ENCODE results near the gene STK32C.

Gene STK32C

DNA sequence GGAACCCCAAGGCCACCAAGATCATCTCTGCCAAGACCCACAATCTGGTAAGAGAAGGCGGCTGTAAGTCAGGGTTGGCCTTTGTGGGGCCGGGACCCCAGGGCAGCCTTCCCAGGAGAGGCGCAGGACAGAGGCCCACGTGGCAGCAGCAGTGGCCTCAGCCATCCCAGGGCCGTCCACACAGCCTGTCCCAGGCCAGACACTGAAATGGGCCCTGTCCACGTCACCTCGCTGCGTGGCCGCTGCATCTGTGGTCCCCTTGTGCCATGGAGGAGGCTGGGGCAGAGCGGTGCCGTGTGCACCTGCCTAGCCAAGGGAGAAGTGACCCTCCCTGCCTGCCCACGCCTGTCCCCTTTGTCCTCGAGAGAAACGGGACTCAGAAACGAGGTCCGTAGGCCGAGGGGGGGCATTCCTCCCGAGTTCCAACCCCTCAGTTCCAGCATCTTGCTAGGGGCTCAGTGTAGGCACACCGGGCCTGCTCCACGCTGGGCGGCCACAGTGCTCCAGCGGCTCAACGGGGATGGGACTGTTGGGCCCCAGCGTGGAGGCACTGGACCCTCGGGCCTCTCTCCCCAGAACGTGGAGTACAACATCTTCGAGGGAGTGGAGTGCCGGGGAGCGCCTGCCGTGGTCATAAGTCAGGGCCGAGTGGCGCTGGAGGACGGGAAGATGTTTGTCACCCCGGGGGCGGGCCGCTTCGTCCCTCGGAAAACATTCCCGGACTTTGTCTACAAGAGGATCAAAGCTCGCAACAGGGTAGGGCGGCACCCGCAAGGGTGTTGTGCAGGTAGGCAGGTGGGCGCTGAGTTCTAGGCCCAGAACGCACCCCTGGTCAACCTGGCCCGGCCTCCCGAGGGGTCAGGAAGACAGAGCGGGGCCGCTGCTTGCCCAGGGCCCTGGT, 105.4 kb downstream of the STK32C start:
- Mint-ChIP-seq H3K27ac (no peak overlapping the region), H3K36me3 (no peaks in the 10 kb centered on the region), H3K4me3 (no peak overlapping the region), H3K27me3 (peaks cover 9% of the 10 kb centered on the region), H3K9me3 (no peaks in the 10 kb centered on the region), H3K4me1 (no peaks in the 10 kb centered on the region)
- ATAC-seq = no peak

DNA sequence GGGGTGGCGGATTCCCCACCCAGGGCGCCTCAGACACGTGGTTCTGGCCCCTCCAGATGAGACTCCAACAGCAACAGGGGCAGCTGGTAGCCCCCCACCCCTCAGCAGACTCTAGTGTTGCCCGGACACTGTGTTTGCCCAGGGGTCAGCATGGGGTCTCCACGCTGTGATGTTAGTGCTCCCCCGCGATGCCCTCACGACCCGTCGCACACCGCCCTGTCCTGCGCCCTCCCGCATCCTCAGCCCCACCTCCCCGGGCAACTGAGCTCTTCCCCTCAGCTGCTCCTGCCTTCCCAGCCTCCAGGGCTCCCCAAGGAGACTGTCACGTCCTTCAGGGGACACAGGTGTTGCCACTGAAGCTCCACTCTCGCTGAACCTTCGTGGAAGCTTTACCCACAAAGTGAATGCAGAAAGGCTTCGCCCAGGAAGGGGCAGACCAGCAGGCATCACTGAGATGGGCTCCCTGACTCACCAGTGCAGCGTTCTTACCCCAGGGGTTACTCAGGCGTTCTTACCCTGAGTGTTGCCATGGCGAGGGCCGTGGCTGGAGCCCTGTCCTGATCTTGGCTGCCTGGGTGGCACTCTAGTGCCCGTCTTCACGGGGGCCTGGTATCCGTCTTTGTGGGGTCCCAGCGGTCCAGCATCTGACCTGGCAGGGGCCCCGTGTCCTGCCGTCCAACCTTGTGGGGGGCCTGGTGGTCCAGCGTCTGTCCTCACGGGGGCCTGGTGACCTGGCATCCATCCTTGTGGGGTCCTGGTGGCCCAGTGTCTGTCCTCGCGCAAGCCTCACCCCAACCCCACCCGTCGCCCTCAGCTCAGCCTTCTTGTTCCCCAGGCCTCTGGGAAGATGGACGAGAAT, 106.4 kb downstream of the STK32C start:
- H3K4me1 Mint-ChIP-seq = no peaks in the 10 kb centered on the region
- H3K4me3 Mint-ChIP-seq = no peak overlapping the region
- H3K9me3 Mint-ChIP-seq = no peaks in the 10 kb centered on the region
- no peaks in the 10 kb centered on the region for H3K36me3 Mint-ChIP-seq
- ATAC-seq = no peak
- H3K27ac Mint-ChIP-seq = no peak overlapping the region
- H3K27me3 Mint-ChIP-seq = peaks cover 9% of the 10 kb centered on the region

DNA sequence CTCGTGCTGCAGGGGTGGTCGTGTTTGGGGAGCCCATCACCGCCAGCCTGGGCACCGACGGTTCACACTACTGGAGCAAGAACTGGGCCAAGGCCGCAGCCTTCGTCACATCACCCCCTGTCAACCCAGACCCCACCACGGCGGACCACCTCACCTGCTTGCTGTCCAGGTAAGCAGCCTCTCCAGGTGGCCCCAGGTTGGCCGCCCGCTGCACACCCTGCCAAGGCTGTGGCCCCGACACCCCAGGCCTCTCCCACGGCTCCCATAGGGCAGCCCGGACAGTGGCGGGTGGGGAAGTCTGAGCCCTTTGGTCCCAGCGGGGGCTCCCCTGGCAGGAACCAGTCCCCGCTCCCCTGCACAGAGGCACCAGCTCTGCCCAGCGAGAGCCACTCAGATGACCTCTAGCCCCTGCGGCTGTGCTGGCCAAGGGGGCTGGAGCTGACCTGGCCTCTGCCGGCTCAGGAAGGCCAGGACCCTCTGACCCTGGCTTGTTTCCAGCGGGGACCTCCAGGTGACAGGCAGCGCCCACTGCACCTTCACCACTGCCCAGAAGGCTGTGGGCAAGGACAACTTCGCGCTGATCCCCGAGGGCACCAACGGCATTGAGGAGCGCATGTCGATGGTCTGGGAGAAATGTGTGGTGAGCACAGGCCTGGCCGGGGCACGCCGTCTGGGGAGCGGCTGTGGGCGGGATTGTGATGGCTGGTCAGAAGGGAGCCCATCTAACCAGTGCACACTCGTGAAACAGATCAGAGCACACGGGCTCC, 107.2 kb downstream of the STK32C start:
- H3K4me3 Mint-ChIP-seq = no peak overlapping the region
- peaks cover 9% of the 10 kb centered on the region for H3K27me3 Mint-ChIP-seq
- no peaks in the 10 kb centered on the region for H3K9me3 Mint-ChIP-seq
- H3K36me3 Mint-ChIP-seq = no peaks in the 10 kb centered on the region
- H3K4me1 Mint-ChIP-seq = no peaks in the 10 kb centered on the region
- no peak for ATAC-seq
- H3K27ac Mint-ChIP-seq = no peak overlapping the region

DNA sequence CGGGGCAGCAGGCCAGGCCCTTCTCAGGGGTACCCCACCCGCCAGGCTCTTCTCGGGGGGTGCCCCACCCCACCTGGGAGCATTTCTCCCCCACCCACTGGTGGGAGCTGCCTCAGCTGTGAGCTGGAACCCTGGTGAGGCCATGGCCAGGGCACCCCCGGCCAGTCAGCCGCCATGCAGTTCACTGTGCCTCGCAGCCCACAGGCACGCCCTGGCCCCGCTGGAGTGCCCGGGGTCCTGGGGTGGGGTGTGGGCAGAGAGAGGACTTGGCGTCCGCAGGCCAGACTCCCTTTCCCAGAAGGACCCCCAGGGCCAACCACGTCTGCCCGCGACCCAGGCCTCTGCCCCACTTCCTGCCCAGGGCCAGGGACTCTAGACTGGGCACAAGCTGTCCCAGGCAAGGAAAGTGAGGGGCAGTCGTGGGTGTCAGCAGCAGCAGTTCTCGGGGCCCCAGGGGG, 107.9 kb downstream of the STK32C start:
- Mint-ChIP-seq H3K36me3 (no peaks in the 10 kb centered on the region), H3K27me3 (peaks cover 12% of the 10 kb centered on the region), H3K4me3 (no peak overlapping the region), H3K4me1 (no peaks in the 10 kb centered on the region), H3K27ac (no peak overlapping the region), H3K9me3 (no peaks in the 10 kb centered on the region)
- ATAC-seq = no peak

DNA sequence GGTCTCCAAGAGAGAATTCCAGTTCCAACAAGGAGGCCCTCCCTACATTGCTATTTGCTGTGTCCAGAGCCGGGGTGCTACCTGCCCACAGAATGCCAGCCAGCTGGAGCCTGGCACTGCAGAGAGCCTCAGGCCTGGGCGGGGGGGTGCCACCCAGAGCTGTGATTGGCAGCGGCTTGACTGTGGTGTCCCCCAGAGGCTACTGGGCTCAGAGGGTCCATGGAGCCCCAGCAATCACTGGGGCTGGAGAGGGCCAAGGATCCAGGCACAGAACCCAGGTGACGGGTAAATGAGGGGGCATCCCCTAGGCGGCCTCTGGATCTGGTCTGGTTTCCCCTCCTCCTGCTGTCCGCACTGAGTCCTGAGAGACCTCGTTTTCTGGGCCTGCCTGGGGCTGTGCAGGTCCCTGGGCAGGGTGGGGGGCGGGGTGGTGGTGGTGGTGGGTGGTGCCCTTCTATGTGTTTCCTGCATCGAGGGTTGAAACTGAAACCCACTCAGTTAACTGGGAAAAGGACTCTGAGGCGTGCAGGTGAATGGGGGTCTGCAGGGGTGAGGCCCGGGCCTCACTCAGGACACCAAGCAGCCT, 108.4 kb downstream of the STK32C start:
- H3K4me3 Mint-ChIP-seq = no peak overlapping the region
- no peak overlapping the region for H3K27ac Mint-ChIP-seq
- ATAC-seq = no peak
- H3K9me3 Mint-ChIP-seq = no peaks in the 10 kb centered on the region
- no peaks in the 10 kb centered on the region for H3K36me3 Mint-ChIP-seq
- peaks cover 17% of the 10 kb centered on the region for H3K27me3 Mint-ChIP-seq
- no peaks in the 10 kb centered on the region for H3K4me1 Mint-ChIP-seq

DNA sequence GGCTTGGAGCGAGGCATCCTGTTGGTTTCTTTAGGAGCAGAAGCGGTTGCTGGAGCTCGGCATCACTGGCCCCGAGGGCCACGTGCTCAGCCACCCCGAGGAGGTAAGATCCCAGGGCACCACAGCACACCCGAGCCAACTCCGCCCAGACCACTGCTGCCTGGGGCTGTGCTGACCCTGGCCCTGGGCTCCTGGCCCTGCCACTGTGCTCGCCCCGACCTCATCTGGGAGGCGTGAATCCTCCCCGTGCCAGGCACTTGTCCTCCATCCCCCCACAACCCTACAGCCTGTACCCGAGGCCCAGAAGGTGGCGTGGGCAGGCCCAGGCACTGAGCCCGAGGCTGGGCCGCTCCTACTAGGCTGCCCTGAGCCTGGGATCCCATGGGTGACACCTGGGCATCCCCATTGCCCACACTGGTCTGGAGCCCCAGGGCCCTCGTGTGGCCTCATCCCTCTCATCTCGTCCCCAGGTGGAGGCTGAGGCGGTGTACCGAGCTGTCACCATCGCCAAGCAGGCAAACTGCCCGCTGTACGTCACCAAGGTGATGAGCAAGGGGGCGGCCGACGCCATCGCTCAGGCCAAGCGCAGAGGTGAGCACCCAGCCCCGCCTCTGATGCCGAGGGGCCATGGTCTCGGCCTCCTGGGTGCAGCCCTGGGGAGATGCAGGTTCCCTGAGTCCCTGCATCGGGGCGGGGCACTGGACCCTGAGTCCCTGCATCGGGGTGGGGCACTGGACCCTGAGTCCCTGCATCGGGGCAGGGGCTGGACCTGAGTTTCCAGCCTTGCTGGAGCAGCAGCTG, 109.2 kb downstream of the STK32C start:
- no peak for ATAC-seq
- H3K9me3 Mint-ChIP-seq = no peaks in the 10 kb centered on the region
- H3K4me1 Mint-ChIP-seq = no peaks in the 10 kb centered on the region
- peaks cover 25% of the 10 kb centered on the region for H3K27me3 Mint-ChIP-seq
- no peaks in the 10 kb centered on the region for H3K36me3 Mint-ChIP-seq
- no peak overlapping the region for H3K4me3 Mint-ChIP-seq
- H3K27ac Mint-ChIP-seq = no peak overlapping the region

DNA sequence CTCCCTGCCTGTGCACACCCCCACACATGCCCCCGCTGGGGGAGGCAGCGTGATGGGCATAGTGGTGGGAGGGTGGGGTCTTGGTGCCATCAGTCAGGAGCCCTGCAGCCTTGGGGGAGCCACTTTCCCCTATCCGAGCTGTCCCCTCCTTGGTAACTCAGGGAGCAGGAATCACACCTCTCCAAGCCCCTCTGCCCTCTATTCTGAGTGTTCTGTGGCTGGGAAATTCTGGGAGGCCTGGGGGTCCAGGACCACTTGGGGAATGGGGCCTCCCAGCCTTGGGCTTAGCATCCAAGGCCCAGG, 109.7 kb downstream of the STK32C start:
- Mint-ChIP-seq H3K27ac (no peak overlapping the region), H3K36me3 (no peaks in the 10 kb centered on the region), H3K9me3 (no peaks in the 10 kb centered on the region), H3K4me3 (no peak overlapping the region), H3K27me3 (peaks cover 27% of the 10 kb centered on the region), H3K4me1 (no peaks in the 10 kb centered on the region)
- no peak for ATAC-seq

DNA sequence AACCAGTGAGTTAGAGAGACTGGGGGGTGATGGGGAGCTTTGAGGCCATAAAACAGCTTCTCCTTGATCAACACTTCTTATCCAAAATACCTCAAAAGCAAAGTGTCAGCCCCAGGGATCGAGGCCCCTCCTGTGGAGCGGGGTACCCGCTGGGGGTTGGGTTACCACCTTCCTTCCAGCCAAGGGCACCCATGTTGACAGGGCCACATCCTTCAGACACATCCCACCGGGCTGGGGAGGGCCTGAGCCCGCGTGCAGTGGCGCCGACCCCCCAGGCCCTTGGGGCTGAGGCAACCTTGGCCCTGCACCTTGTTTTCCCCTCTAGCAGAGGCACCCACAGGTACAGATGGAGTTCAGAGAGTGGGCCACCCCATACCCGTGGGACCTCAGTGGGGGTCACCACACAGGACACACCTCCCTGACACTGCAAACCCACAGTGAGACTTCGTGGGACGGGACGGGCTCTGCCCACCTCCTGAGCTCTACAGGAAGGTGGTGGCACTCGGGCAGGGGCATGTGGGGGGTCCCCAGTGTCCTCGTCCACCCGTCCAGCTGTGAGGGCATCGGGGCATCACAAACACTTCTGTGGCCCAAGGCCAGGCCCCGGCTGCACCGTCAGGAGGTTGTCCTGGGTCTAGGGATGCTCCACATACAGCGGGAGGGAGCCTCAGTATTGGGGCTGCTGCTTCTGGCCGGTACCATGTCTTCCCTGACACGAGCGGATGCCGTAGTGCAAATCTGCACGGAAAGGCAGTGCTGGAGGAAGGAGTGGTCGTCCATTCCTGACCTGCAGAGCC, 110.3 kb downstream of the STK32C start:
- peaks cover 27% of the 10 kb centered on the region for H3K27me3 Mint-ChIP-seq
- no peaks in the 10 kb centered on the region for H3K4me1 Mint-ChIP-seq
- ATAC-seq = no peak
- H3K9me3 Mint-ChIP-seq = no peaks in the 10 kb centered on the region
- H3K36me3 Mint-ChIP-seq = no peaks in the 10 kb centered on the region
- no peak overlapping the region for H3K4me3 Mint-ChIP-seq
- H3K27ac Mint-ChIP-seq = no peak overlapping the region

DNA sequence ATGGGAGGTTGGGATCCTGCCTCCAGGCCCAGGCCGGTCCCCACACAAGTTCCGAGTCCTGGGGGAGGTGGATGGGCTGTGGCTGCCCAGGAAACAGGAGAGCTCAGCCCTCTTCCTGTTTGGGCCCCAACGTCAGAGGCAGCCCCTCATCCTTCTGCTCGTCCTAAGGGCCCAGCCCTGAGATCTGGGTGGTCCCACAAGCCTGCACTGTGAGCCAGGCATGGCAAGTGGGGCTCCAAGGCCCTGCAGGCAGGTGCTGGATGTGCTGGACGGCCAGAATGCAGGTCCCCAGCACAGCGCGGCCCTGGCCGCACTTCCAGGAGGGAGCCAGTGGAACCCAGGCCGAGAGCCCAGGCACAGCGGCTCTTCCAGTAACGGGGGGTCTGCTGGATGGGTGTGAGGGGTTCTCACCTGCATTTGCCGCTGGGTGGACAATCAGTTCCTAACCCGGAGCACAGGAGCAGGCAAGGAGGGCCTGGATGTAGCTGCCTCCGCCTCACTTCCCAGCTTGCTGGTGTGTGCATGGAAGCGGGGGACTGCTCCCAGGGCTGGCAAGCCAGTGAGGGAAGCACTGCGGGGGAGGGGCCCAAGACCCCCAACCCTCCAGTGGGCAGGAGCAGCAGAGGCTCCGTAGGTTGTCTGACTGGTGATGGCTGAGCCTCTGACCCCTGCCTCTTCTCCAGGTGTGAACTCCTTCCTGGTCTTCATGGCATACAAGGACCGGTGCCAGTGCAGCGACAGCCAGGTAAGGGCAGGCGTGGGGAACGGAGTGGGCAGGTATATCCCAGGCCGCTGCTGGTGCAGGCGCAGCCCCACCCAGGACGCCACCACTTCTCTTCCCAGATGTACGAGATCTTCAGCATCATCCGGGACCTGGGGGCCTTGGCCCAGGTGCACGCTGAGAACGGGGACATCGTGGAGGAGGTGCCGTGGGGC, 111.3 kb downstream of the STK32C start:
- H3K4me3 Mint-ChIP-seq = no peak overlapping the region
- H3K9me3 Mint-ChIP-seq = no peaks in the 10 kb centered on the region
- H3K27me3 Mint-ChIP-seq = peaks cover 27% of the 10 kb centered on the region
- H3K36me3 Mint-ChIP-seq = no peaks in the 10 kb centered on the region
- H3K27ac Mint-ChIP-seq = no peak overlapping the region
- ATAC-seq = no peak
- no peaks in the 10 kb centered on the region for H3K4me1 Mint-ChIP-seq

DNA sequence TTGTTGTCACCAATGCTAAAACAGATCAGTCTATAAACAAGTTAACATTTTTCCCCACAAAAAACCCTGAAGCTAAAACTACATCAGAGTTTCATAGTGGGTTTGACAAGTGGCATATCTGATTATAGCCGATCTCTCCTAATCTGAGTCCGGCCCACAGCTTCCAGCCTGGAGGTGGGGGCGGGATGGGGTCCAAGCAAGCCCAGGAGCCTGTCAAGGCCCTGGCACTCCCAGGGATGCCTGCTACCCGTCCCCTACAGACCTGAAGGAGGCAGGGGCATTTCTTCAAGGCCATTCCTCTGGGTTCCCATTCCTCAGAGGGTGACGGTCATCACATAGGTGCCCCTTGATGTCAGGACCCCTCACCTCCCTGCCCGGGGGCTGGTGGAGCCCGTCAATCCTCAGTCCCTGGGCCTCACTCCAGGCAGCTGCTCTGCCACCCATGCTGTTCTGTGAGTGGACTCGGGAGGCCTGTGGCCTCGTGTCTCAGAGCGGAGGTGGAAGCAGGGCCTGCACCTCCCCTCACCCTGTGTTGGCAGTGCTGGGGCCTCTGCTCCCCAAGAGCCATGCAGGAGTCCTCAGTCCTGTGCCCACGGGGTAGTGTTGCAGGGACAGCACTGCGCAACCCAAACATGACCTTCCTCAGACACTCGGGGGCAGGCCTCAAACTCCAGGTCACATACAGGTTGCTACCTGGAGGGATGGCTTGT, 112.2 kb downstream of the STK32C start:
- no peaks in the 10 kb centered on the region for H3K36me3 Mint-ChIP-seq
- no peaks in the 10 kb centered on the region for H3K9me3 Mint-ChIP-seq
- no peaks in the 10 kb centered on the region for H3K4me1 Mint-ChIP-seq
- ATAC-seq = no peak
- H3K4me3 Mint-ChIP-seq = no peak overlapping the region
- no peak overlapping the region for H3K27ac Mint-ChIP-seq
- peaks cover 27% of the 10 kb centered on the region for H3K27me3 Mint-ChIP-seq

DNA sequence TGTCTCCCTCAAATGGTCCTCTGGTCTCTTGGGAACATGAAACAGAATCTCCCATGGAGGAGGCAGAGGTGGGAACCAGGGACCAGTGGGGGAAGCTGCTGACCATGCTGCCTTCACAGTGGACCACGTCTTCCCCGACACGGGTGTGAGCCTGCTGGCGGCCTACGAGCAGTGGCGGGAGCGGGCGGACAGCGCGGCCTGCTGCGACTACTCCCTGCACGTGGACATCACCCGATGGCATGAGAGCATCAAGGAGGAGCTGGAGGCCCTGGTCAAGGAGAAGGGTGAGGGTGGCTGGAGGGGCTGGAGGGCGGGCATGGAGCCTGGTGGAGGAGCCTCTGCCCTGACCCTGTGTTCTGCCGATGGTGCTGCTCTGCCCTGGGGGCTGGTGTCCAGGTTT, 113.0 kb downstream of the STK32C start:
- ATAC-seq = no peak
- Mint-ChIP-seq H3K4me1 (no peaks in the 10 kb centered on the region), H3K36me3 (no peaks in the 10 kb centered on the region), H3K27me3 (peaks cover 34% of the 10 kb centered on the region), H3K9me3 (no peaks in the 10 kb centered on the region), H3K4me3 (no peak overlapping the region), H3K27ac (no peak overlapping the region)

DNA sequence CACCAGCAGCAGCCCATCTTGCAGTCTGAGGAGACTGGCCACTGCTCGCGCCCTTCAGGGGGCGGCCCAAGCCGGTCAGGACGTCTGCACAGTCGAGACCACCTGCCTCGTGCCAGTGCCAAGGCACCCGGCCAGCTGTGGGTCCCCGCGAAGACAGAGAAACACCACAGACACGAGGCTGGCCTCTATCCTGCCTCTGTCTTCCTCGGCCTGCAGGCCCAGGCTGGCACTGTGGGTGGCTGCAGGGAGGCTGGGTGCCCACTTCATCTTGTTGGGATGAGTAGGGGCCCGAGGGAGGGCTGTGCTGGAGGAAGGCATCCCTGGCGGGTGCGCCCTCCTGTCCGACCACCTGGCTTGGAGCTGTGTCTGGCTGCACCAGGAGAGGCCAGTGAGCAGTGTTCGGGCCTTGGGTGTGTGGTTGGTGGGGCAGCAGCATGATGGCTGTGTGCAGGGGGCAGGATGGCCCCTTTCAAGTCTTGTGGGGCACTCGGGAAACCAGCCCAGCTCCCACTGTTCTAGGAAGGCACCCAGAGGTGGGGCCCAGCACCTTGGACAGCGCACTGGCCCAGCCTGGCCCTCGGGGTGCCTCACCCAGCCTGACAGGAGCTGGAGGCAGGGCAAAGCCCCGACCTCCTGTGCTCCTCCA, 113.7 kb downstream of the STK32C start:
- no peak for ATAC-seq
- no peaks in the 10 kb centered on the region for H3K36me3 Mint-ChIP-seq
- H3K27ac Mint-ChIP-seq = no peak overlapping the region
- no peaks in the 10 kb centered on the region for H3K9me3 Mint-ChIP-seq
- no peak overlapping the region for H3K4me3 Mint-ChIP-seq
- H3K4me1 Mint-ChIP-seq = no peaks in the 10 kb centered on the region
- H3K27me3 Mint-ChIP-seq = peaks cover 40% of the 10 kb centered on the region
